Mesenchymal stem cell (in vitro differentiated cells and primary cell): ENCODE data around the gene CCL22.
A peak's percentile ranks its signal among the peaks of the same experiment; 100 is the strongest.

ENCODE experiments used
- DNase-seq: peaks from one replicate; pipeline ENCODE4 v3.0.0-alpha.2; 2013
- H2AFZ ChIP-seq: one replicate; pipeline ENCODE4 v1.6.1; 2013; ENCODE audit warnings: low read depth, mild to moderate bottlenecking, control low read depth, inconsistent platforms, low read length, moderate library complexity
- H2AK5ac ChIP-seq: 2 replicates; pipeline ENCODE4 v1.6.1; 2013; ENCODE audit warnings: low read length, moderate library complexity, mild to moderate bottlenecking, inconsistent platforms; ENCODE audit not compliant: severe bottlenecking
- H2BK120ac ChIP-seq: one replicate; pipeline ENCODE4 v1.6.1; 2013; ENCODE audit warnings: low read depth, mild to moderate bottlenecking, inconsistent platforms, low read length, moderate library complexity
- H2BK12ac ChIP-seq, 2 experiments: one replicate each; pipeline ENCODE4 v1.6.1; 2013; ENCODE audit warnings: inconsistent platforms in 2 of 2, low read length in 2 of 2, mild to moderate bottlenecking in 2 of 2, moderate library complexity in 2 of 2, control low read depth in 1 of 2
- H2BK15ac ChIP-seq: one replicate; pipeline ENCODE4 v1.6.1; 2013; ENCODE audit warnings: mild to moderate bottlenecking, low read depth, inconsistent platforms; ENCODE audit not compliant: poor library complexity, severe bottlenecking
- H2BK5ac ChIP-seq: 2 replicates; pipeline ENCODE4 v1.6.1; 2013; ENCODE audit warnings: low read depth, mild to moderate bottlenecking, low read length, control low read depth, inconsistent platforms; ENCODE audit not compliant: poor library complexity, severe bottlenecking
- H3K14ac ChIP-seq, 2 experiments: one replicate each; pipeline ENCODE4 v1.6.1; 2013; ENCODE audit warnings: inconsistent platforms in 2 of 2, low read length in 2 of 2, control low read depth in 1 of 2, mild to moderate bottlenecking in 1 of 2, moderate library complexity in 1 of 2
- H3K18ac ChIP-seq, 2 experiments: one replicate each; pipeline ENCODE4 v1.6.1; 2013; ENCODE audit warnings: inconsistent platforms in 2 of 2, low read length in 2 of 2, control low read depth in 1 of 2, low read depth in 1 of 2, mild to moderate bottlenecking in 1 of 2
- H3K23ac ChIP-seq, 2 experiments: one replicate each; pipeline ENCODE4 v1.6.1; 2013; ENCODE audit warnings: inconsistent platforms in 2 of 2, low read length in 2 of 2, mild to moderate bottlenecking in 2 of 2, moderate library complexity in 2 of 2, control low read depth in 1 of 2
- H3K27ac ChIP-seq: 2 replicates; pipeline ENCODE4 v1.5.1; 2013; ENCODE audit warnings: mild to moderate bottlenecking, moderate library complexity, low read length, control low read depth, inconsistent platforms; ENCODE audit not compliant: poor library complexity, severe bottlenecking
- H3K27me3 ChIP-seq, 2 experiments: 2 replicates each; pipeline versions ENCODE4 v1.6.1 to v1.7.0; 2013; ENCODE audit warnings: low read length in 2 of 2, mild to moderate bottlenecking in 2 of 2, moderate library complexity in 2 of 2, control low read depth in 1 of 2, inconsistent platforms in 1 of 2; ENCODE audit not compliant: control insufficient read depth in 1 of 2, insufficient read depth in 1 of 2
- H3K36me3 ChIP-seq, 2 experiments: 2 replicates each; pipeline versions ENCODE4 v1.6.1 to v1.7.0; 2013; ENCODE audit warnings: low read length in 2 of 2, control low read depth in 1 of 2, inconsistent platforms in 1 of 2, low read depth in 1 of 2, mild to moderate bottlenecking in 1 of 2; ENCODE audit not compliant: insufficient read depth in 2 of 2, control insufficient read depth in 1 of 2
- H3K4ac ChIP-seq, 2 experiments: one replicate each; pipeline ENCODE4 v1.6.1; 2013; ENCODE audit warnings: inconsistent platforms in 2 of 2, low read length in 2 of 2, mild to moderate bottlenecking in 2 of 2, moderate library complexity in 2 of 2, control low read depth in 1 of 2, low read depth in 1 of 2
- H3K4me1 ChIP-seq: 2 replicates; pipeline ENCODE4 v1.6.1; 2013; ENCODE audit warnings: low read depth, low read length, control low read depth; ENCODE audit not compliant: control insufficient read depth, insufficient read depth
- H3K4me2 ChIP-seq: 2 replicates; pipeline ENCODE4 v1.6.1; 2013; ENCODE audit warnings: low read length, mild to moderate bottlenecking, inconsistent platforms; ENCODE audit not compliant: poor library complexity, severe bottlenecking
- H3K4me3 ChIP-seq, 2 experiments: 2 replicates each; pipeline versions ENCODE4 v1.5.1 to v1.7.0; 2013; ENCODE audit warnings: low read length in 2 of 2, mild to moderate bottlenecking in 2 of 2, control low read depth in 1 of 2, low read depth in 1 of 2; ENCODE audit not compliant: insufficient read depth in 1 of 2
- H3K79me1 ChIP-seq: replicated peaks from 2 replicates; pipeline ENCODE4 v1.6.1; 2013; ENCODE audit warnings: mild to moderate bottlenecking, control low read depth, low read length, inconsistent platforms; ENCODE audit not compliant: poor library complexity, severe bottlenecking
- H3K9ac ChIP-seq: 2 replicates; pipeline ENCODE4 v1.7.0; 2013; ENCODE audit warnings: mild to moderate bottlenecking, low read length, moderate library complexity
- H3K9me3 ChIP-seq: 2 replicates; pipeline ENCODE4 v1.7.0; 2013; ENCODE audit warnings: mild to moderate bottlenecking, low read length; ENCODE audit not compliant: control insufficient read depth
- H4K8ac ChIP-seq: one replicate; pipeline ENCODE4 v1.6.1; 2013; ENCODE audit warnings: inconsistent platforms, mild to moderate bottlenecking, low read length, moderate library complexity
- H4K91ac ChIP-seq: one replicate; pipeline ENCODE4 v1.6.1; 2013; ENCODE audit warnings: mild to moderate bottlenecking, low read length, inconsistent platforms
- WGBS: methylation state at CpG from one replicate; pipeline ENCODE4 v1.1.7; 2013; ENCODE audit warnings: mixed read lengths; 5-methylcytosine and 5-hydroxymethylcytosine counted together

CCL22 gene

DNA sequence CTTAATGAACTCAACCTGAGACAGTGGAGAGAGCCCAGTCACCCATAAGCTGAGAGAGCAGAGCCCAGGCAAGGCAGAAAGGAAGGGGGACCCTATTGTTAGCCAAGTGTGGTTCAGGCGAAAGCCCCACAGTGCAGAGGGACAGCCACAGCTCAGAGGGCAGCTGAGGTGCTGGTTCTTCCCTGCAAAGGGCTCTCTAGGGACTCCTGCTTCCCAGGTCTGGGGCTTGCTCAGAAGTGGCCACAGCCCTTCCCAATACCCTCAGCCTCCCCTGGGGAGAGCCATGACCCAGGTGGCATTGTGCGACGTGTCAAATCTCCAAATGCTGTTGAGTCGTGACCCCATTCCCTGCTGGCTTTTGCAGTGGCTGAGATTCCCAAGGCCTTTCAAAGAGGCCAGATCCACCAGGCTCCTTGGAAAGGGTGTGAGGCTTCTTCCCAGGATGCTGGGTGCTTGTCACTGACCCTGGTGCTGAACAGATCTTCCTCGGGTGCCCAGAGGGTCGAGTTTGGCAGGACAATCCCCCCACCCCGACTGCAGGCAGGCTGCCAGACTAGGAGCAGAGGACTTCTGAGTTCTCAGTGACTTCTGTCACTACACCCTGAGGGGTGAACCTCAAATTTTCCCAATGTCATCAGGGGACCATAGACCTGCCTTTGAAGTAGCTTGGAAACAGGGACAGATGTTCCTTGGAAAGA lies 43.5 kb downstream of the CCL22 start:
- Histone ChIP-seq H2AFZ (no peak overlapping the region), H3K4me3 (no peak overlapping the region)

DNA sequence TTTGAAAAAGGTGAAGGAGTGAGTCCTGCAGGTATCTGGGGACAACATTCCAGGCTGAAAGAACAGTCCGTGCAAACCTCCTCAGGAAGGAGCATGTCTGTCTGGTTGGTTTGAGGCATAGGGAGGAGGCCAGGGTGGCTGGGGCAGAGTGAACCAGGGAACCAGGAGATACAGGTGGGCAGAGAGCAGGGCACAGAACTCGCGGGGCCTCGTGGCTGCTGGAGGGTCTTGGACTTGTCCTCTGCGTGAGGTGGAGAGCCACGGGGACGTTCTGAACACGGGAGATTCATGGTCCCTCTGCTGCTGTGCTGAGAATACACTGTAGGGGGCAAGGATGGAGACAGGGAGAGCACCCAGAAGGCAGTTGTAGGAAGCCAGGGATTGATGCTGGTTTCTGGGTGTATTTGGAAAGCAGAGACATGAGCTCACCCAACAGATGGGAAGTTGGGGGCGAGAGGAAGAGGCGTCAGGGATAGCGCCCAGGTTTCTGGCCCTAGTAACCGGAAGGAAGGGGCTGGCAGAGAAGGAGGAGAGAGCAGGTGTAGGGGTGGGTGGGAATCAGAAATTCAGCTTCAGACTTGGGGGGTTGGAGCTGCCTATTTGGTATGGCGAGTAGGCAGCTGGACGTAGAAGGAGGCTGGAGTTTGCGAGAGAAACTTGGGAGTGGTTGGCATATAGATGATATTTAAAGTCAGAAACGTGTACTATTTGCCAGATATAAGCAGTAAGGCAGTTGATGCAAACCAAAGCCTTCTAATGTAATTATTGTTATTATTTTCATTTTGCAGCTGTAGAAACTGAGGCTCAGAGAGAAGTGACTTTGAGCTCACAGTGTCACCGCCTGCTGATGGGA lies 45.6 kb downstream of the CCL22 start, which contains the start of gene CCL17:
CCL17 (plus strand) TSS at position 803 of the 853 bp plus-strand sequence. CDS start 9,166 bp downstream, outside the sequence.
- H3K27ac ChIP-seq, result no peak within 1 kb of the TSS
- H3K4ac ChIP-seq, result no peak within 1 kb of the TSS
- no peak within 1 kb of the TSS for H3K14ac ChIP-seq
- no peaks in the 10 kb centered on the region for H3K79me1 ChIP-seq
- no peak within 1 kb of the TSS for H3K4me3 ChIP-seq
- H3K4me1 ChIP-seq, result no peaks in the 10 kb centered on the region
- no peaks in the 10 kb centered on the region for H3K9me3 ChIP-seq
- H2BK120ac ChIP-seq, result no peak within 1 kb of the TSS
- no peak for DNase-seq
- WGBS, result 79% methylated on average over 17 of the region's 17 CpGs
- no peak within 1 kb of the TSS for H3K18ac ChIP-seq
- no peak within 1 kb of the TSS for H2BK5ac ChIP-seq
- H3K23ac ChIP-seq, result no peak within 1 kb of the TSS
- no peak within 1 kb of the TSS for H4K8ac ChIP-seq
- H3K36me3 ChIP-seq, result no peaks in the 10 kb centered on the region
- H3K27me3 ChIP-seq, result peaks cover 34 to 45% of the 10 kb centered on the region in 2 experiments
- H3K9ac ChIP-seq, result no peak within 1 kb of the TSS
- no peak within 1 kb of the TSS for H2AFZ ChIP-seq
- no peak within 1 kb of the TSS for H3K4me2 ChIP-seq
- H2BK12ac ChIP-seq, result no peak within 1 kb of the TSS
- H4K91ac ChIP-seq, result peak within 1 kb of the TSS; percentile 2
- no peak within 1 kb of the TSS for H2BK15ac ChIP-seq
- H2AK5ac ChIP-seq, result no peak within 1 kb of the TSS

More for the DNA sequence above, 43.5 kb downstream of the CCL22 start:
- no peaks in the 10 kb centered on the region for H3K9me3 ChIP-seq
- H2BK15ac ChIP-seq, result no peak overlapping the region
- peak overlapping the region in 1 of 2 experiments; percentile 20 for H3K14ac ChIP-seq
- no peaks in the 10 kb centered on the region for H3K4me1 ChIP-seq
- H4K91ac ChIP-seq, result no peak overlapping the region
- no peak overlapping the region for H2BK12ac ChIP-seq
- H2BK5ac ChIP-seq, result no peak overlapping the region
- no peaks in the 10 kb centered on the region for H3K79me1 ChIP-seq
- H3K18ac ChIP-seq, result no peak overlapping the region
- peaks cover 38 to 44% of the 10 kb centered on the region in 2 experiments for H3K27me3 ChIP-seq
- H3K27ac ChIP-seq, result no peak overlapping the region
- no peak overlapping the region for H3K4ac ChIP-seq
- no peak overlapping the region for H2BK120ac ChIP-seq
- DNase-seq, result no peak
- WGBS, result 67% methylated on average over 7 of the region's 7 CpGs
- H3K9ac ChIP-seq, result no peak overlapping the region
- H3K36me3 ChIP-seq, result no peaks in the 10 kb centered on the region
- H2AK5ac ChIP-seq, result no peak overlapping the region
- H4K8ac ChIP-seq, result no peak overlapping the region
- H3K23ac ChIP-seq, result peak overlapping the region in 1 of 2 experiments; percentile 14
- H3K4me2 ChIP-seq, result no peak overlapping the region

DNA sequence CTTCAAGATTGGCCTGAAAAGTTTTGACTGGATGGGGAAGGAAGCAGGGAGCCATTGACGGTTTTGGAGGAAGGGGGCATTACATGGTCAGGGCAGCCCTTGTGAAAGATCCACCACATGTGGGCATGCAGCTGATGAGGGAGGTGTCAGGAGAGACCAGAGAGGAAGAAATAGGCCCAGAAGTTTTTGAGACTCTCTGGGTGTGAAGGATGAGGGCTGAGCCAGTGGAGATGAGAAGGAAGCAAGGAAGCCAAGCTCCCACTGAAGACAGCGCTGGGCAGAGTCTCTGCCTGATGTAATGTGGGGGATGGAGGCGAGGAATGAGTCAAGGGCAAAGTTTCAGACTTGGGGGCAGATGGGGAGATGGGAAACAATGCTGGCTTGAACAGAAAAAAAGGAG lies 46.5 kb downstream of the CCL22 start:
- no peaks in the 10 kb centered on the region for H3K4me1 ChIP-seq
- no peak overlapping the region for H3K9ac ChIP-seq
- peaks cover 43 to 53% of the 10 kb centered on the region in 2 experiments for H3K27me3 ChIP-seq
- H3K14ac ChIP-seq, result no peak overlapping the region
- H2BK5ac ChIP-seq, result no peak overlapping the region
- H2BK12ac ChIP-seq, result no peak overlapping the region
- no peaks in the 10 kb centered on the region for H3K36me3 ChIP-seq
- no peak overlapping the region for H3K4me2 ChIP-seq
- H3K4ac ChIP-seq, result no peak overlapping the region
- no peak overlapping the region for H4K8ac ChIP-seq
- no peak overlapping the region for H4K91ac ChIP-seq
- no peak overlapping the region for H2AFZ ChIP-seq
- H3K18ac ChIP-seq, result no peak overlapping the region
- no peak overlapping the region for H2BK120ac ChIP-seq
- H3K4me3 ChIP-seq, result no peak overlapping the region
- WGBS, result 83% methylated on average over 3 of the region's 3 CpGs
- DNase-seq, result no peak
- H2AK5ac ChIP-seq, result no peak overlapping the region
- no peak overlapping the region for H3K23ac ChIP-seq
- no peaks in the 10 kb centered on the region for H3K79me1 ChIP-seq
- no peak overlapping the region for H2BK15ac ChIP-seq
- no peak overlapping the region for H3K27ac ChIP-seq
- no peaks in the 10 kb centered on the region for H3K9me3 ChIP-seq

DNA sequence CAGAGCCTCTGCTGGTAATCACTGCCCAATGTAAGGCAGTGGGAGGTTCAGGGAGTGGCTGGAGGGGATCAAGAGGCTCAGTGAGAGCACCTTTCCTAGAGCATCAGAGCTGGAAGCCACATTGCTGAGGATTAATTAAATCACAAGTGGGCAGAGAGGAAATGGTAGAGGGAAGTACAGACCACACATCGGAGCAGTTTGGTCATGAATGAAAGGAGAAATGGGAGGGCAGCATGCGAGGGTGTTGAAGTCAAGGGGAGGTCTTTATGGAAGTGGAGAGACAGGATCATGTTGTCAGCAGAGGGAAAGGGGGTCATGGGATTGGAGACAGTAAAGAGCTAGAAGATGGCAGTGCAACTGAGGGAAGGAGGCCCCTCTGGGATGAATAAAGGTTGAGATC lies 48.3 kb downstream of the CCL22 start:
- DNase-seq, result no peak
- no peak overlapping the region for H2BK15ac ChIP-seq
- no peak overlapping the region for H3K4me3 ChIP-seq
- 84% methylated on average over 2 of the region's 2 CpGs for WGBS
- H3K27me3 ChIP-seq, result peaks cover 52 to 64% of the 10 kb centered on the region in 2 experiments
- H3K4ac ChIP-seq, result no peak overlapping the region
- no peaks in the 10 kb centered on the region for H3K9me3 ChIP-seq
- no peak overlapping the region for H3K4me2 ChIP-seq
- H3K4me1 ChIP-seq, result no peaks in the 10 kb centered on the region
- H3K27ac ChIP-seq, result no peak overlapping the region
- no peaks in the 10 kb centered on the region for H3K79me1 ChIP-seq
- H4K8ac ChIP-seq, result no peak overlapping the region
- H2BK120ac ChIP-seq, result no peak overlapping the region
- no peak overlapping the region for H3K23ac ChIP-seq
- no peak overlapping the region for H3K14ac ChIP-seq
- H2AK5ac ChIP-seq, result no peak overlapping the region
- no peaks in the 10 kb centered on the region for H3K36me3 ChIP-seq
- H2BK12ac ChIP-seq, result no peak overlapping the region
- no peak overlapping the region for H3K9ac ChIP-seq
- no peak overlapping the region for H4K91ac ChIP-seq
- H2BK5ac ChIP-seq, result no peak overlapping the region
- H3K18ac ChIP-seq, result no peak overlapping the region
- H2AFZ ChIP-seq, result no peak overlapping the region
